RWPE1 (cell line): Measurements from ENCODE around the gene SLC22A4.

ENCODE experiments used
- CTCF ChIA-PET: fragments of 350-600 bp; sonication (Branson Sonifier 250); formaldehyde crosslinking; extraction: SDS; loops from one replicate; lab custom pipeline; 2021; lab: Yijun Ruan, JAX
- POLR2A ChIA-PET: fragments of 400-600 bp; formaldehyde crosslinking; extraction: SDS; loops from one replicate; lab custom pipeline; 2020; ENCODE audit warnings: antibody characterized with exemption; ENCODE audit not compliant: low non-redundant PET; lab: Yijun Ruan, JAX
- DNase-seq: peaks from one replicate; pipeline ENCODE4 v3.0.0; 2012; ENCODE audit warnings: low spot score
- H3K27ac ChIP-seq: fragments of 450-650 bp; 2 replicates; pipeline ENCODE4 v1.5.1; 2017
- CTCF ChIP-seq: fragments of 450-650 bp; conservative IDR thresholded peaks from 2 replicates; pipeline ENCODE4 v1.5.1; 2017; ENCODE audit warnings: low read depth, mild to moderate bottlenecking

SLC22A4 gene

GRCh38 chr5:132358775-132359174, 64.6 kb downstream of the SLC22A4 start:
- POLR2A ChIA-PET, result no interaction called here
- CTCF ChIA-PET, result interaction anchor here (0.7 kb wide), 1 partner anchor 87 kb away, joined by 5 read pairs; no protein-coding TSS in a partner anchor
- H3K27ac ChIP-seq, result no peak overlapping the region
- DNase-seq, result no peak
- no peak for TF ChIP-seq CTCF

GRCh38 chr5:132362086-132362485, 67.9 kb downstream of the SLC22A4 start:
- TF ChIP-seq CTCF, result no peak
- CTCF ChIA-PET, result no interaction called here

GRCh38 chr5:132363431-132364112, 69.4 kb downstream of the SLC22A4 start:
- POLR2A ChIA-PET, result no interaction called here
- TF ChIP-seq CTCF, result no peak
- peak; percentile 88 for DNase-seq
- peak overlapping the region; percentile 82 for H3K27ac ChIP-seq
- CTCF ChIA-PET, result interaction anchor here (0.7 to 0.8 kb wide), 2 partner anchors 70 to 416 kb away, joined by 3 read pairs; partner anchors contain the start of gene SLC22A4

More at GRCh38 chr5:132362086-132362485, 67.9 kb downstream of the SLC22A4 start:
- DNase-seq, result no peak
- POLR2A ChIA-PET, result no interaction called here
- H3K27ac ChIP-seq, result no peak overlapping the region

GRCh38 chr5:132364319-132364718, 70.1 kb downstream of the SLC22A4 start:
- peak overlapping the region; percentile 96 for H3K27ac ChIP-seq
- ChIA-PET POLR2A (no interaction called here), CTCF (no interaction called here)
- no peak for TF ChIP-seq CTCF
- DNase-seq, result peak; percentile 87

- no peak for TF ChIP-seq CTCF
- ChIA-PET CTCF (interaction anchor here (1.2 kb wide), 1 partner anchor 22 kb away, joined by 3 read pairs; no protein-coding TSS in a partner anchor), POLR2A (no interaction called here)
- DNase-seq, result peak; percentile 92
- H3K27ac ChIP-seq, result peak overlapping the region; percentile 96
Observed at GRCh38 chr5:132365213-132365612, 71.0 kb downstream of the SLC22A4 start.

GRCh38 chr5:132368186-132368585, 74.0 kb downstream of the SLC22A4 start:
- ChIA-PET POLR2A (interaction anchor here (1.3 to 1.6 kb wide), 2 partner anchors 74 to 142 kb away, joined by 4 to 8 read pairs; partner anchors contain the start of gene SLC22A4), CTCF (interaction anchor here (0.7 kb wide), 1 partner anchor 177 kb away, joined by 3 read pairs; no protein-coding TSS in a partner anchor)
- H3K27ac ChIP-seq, result peak overlapping the region; percentile 38; the same call in 1 of the 2 replicates
- DNase-seq, result no peak
- no peak for TF ChIP-seq CTCF
